Measurements from ENCODE around the gene NCR3LG1. TPM values are rescaled to one million over a fixed set of nuclear protein-coding genes. Genes with fewer than 3 reads are reported as not detected.
A peak's percentile ranks its signal among the peaks of the same experiment; 100 is the strongest.

NCR3LG1 gene
- total RNA-seq, 1 experiment from 2014 or later = 1.3 TPM

GRCh38 chr11:17353821-17354600 is 2.4 kb downstream of the NCR3LG1 start:
- Histone ChIP-seq H3K9ac (ENCODE audit: low read length) (peak overlapping the region; percentile 68), H3K27ac (ENCODE audit: low read length) (peak overlapping the region; percentile 5; the same call in 1 of the 2 replicates), H3F3A (ENCODE audit: low read length, unreplicated experiment) (no peaks in the 10 kb centered on the region), H3K4me3 (ENCODE audit: low read length) (peak overlapping the region; percentile 69), H3K9me2 (replicated peaks; ENCODE audit: low read length) (no peaks in the 10 kb centered on the region), H2AFZ (ENCODE audit: low read length) (peak overlapping the region; percentile 82), H3K9me3 (ENCODE audit: low read length) (no peaks in the 10 kb centered on the region), H4K20me1 (ENCODE audit: low read length) (no peaks in the 10 kb centered on the region), H3K27me3 (ENCODE audit: low read length) (no peaks in the 10 kb centered on the region), H3K4me1 (ENCODE audit: insufficient read depth, low read length) (peaks cover 5% of the 10 kb centered on the region; the same call in 1 of the 2 replicates), H3K36me3 (ENCODE audit: low read depth, low read length) (no peaks in the 10 kb centered on the region), H3K79me2 (ENCODE audit: low read length) (no peaks in the 10 kb centered on the region), H3K4me2 (ENCODE audit: low read length) (peak overlapping the region; percentile 99)
- TF ChIP-seq EZH2 (IDR thresholded peaks at IDR 0.05; ENCODE audit: low read length, unreplicated experiment) (no peak), EZH2phosphoT487 (IDR thresholded peaks at IDR 0.05; ENCODE audit: borderline replicate concordance, low read length) (no peak), CTCF (conservative IDR thresholded peaks at IDR 0.05; ENCODE audit: low read depth, low read length) (no peak)
- TSS peak; percentile 27 for BruUV-seq (replicated peaks)
- ChIA-PET CTCF (interaction anchor here (0.6 to 1.1 kb wide), 4 partner anchors 86 to 174 kb away, joined by 3 to 8 read pairs (median 4); no protein-coding TSS in a partner anchor), POLR2A (ENCODE audit: unreplicated experiment) (interaction anchor here (0.7 to 0.8 kb wide), 2 partner anchors 169 to 193 kb away, joined by 7 to 16 read pairs; partner anchors contain the start of gene OTOG)
- ATAC-seq (no peak), DNase-seq (peak; percentile 27)
- intact Hi-C loops (cut with micrococcal nuclease) = loop anchor here (2.0 to 5.0 kb wide), 2 partner anchors 123 to 277 kb away; partner anchors contain the start of gene RPS13

- no peaks in the 10 kb centered on the region for H3K27me3 ChIP-seq (ENCODE audit: low read length)
- peak overlapping the region; percentile 69 for H3K4me3 ChIP-seq (ENCODE audit: low read length)
- no peaks in the 10 kb centered on the region for H3K9me3 ChIP-seq (ENCODE audit: low read length)
- TF ChIP-seq EZH2 (IDR thresholded peaks at IDR 0.05; ENCODE audit: low read length, unreplicated experiment) (no peak), EZH2phosphoT487 (IDR thresholded peaks at IDR 0.05; ENCODE audit: borderline replicate concordance, low read length) (no peak), CTCF (conservative IDR thresholded peaks at IDR 0.05; ENCODE audit: low read depth, low read length) (peak; percentile 75)
- no TSS peak for BruUV-seq (replicated peaks)
- peak overlapping the region; percentile 99 for H3K4me2 ChIP-seq (ENCODE audit: low read length)
- H3K4me1 ChIP-seq (ENCODE audit: insufficient read depth, low read length) = peaks cover 5% of the 10 kb centered on the region; the same call in 1 of the 2 replicates
- no peaks in the 10 kb centered on the region for H3F3A ChIP-seq (ENCODE audit: low read length, unreplicated experiment)
- intact Hi-C loops (cut with micrococcal nuclease) = loop anchor here (5.0 kb wide), 1 partner anchor 277 kb away; the partner anchor contains the start of gene RPS13
- no peaks in the 10 kb centered on the region for H3K9me2 ChIP-seq (replicated peaks; ENCODE audit: low read length)
- no peaks in the 10 kb centered on the region for H3K79me2 ChIP-seq (ENCODE audit: low read length)
- H3K36me3 ChIP-seq (ENCODE audit: low read depth, low read length) = no peaks in the 10 kb centered on the region
- H3K9ac ChIP-seq (ENCODE audit: low read length) = peak overlapping the region; percentile 68; the same call in 1 of the 2 replicates
- ChIA-PET CTCF (interaction anchor here (0.6 to 1.1 kb wide), 4 partner anchors 87 to 173 kb away, joined by 3 to 8 read pairs (median 4); no protein-coding TSS in a partner anchor), POLR2A (ENCODE audit: unreplicated experiment) (interaction anchor here (0.7 kb wide), 1 partner anchor 192 kb away, joined by 16 read pairs; the partner anchor contains the start of gene OTOG)
- no peaks in the 10 kb centered on the region for H4K20me1 ChIP-seq (ENCODE audit: low read length)
- DNase-seq (peak; percentile 73), ATAC-seq (peak; percentile 14; the same call in 1 of the 2 replicates)
- H3K27ac ChIP-seq (ENCODE audit: low read length) = no peak overlapping the region
- peak overlapping the region; percentile 82 for H2AFZ ChIP-seq (ENCODE audit: low read length)
Observed at GRCh38 chr11:17354601-17354991, 3.0 kb downstream of the NCR3LG1 start.

All from PC-3 (cell line).